Measurements from ENCODE around the gene GRIK2.
"Not testable (repeated sequence)": the region's sequence is repeated elsewhere in the genome, so short reads cannot be mapped to it uniquely, and the experiment has no call there.

Gene GRIK2

DNA sequence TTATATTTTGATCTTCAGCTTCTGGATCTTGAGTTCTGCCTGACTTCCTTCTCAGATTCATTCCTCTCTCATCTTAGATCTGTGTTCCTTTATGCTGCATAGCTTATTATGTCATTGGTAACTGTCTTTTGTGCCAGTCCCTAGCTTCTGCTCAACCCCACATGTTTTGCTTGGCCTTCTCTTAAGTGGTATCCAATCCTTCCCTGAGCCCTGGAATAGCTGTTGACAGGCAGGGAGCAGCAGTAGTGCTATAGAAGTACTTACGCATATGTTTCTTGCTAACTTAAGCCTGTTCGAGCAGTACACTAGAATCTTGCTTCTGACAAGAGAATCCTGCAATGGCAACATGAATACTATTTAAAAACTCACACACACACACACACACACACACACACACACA is 13.6 kb upstream of the GRIK2 start:
- H3K4me3 ChIP-seq (ENCODE audit: low read depth, low read length): no peak overlapping the region
- TF ChIP-seq, protein P1, sequence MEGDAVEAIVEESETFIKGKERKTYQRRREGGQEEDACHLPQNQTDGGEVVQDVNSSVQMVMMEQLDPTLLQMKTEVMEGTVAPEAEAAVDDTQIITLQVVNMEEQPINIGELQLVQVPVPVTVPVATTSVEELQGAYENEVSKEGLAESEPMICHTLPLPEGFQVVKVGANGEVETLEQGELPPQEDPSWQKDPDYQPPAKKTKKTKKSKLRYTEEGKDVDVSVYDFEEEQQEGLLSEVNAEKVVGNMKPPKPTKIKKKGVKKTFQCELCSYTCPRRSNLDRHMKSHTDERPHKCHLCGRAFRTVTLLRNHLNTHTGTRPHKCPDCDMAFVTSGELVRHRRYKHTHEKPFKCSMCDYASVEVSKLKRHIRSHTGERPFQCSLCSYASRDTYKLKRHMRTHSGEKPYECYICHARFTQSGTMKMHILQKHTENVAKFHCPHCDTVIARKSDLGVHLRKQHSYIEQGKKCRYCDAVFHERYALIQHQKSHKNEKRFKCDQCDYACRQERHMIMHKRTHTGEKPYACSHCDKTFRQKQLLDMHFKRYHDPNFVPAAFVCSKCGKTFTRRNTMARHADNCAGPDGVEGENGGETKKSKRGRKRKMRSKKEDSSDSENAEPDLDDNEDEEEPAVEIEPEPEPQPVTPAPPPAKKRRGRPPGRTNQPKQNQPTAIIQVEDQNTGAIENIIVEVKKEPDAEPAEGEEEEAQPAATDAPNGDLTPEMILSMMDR (IDR thresholded peaks at IDR 0.05; ENCODE audit: control insufficient read depth, extremely low read depth, insufficient read depth): no peak
- DNase-seq (ENCODE audit: low read depth): no peak

DNA sequence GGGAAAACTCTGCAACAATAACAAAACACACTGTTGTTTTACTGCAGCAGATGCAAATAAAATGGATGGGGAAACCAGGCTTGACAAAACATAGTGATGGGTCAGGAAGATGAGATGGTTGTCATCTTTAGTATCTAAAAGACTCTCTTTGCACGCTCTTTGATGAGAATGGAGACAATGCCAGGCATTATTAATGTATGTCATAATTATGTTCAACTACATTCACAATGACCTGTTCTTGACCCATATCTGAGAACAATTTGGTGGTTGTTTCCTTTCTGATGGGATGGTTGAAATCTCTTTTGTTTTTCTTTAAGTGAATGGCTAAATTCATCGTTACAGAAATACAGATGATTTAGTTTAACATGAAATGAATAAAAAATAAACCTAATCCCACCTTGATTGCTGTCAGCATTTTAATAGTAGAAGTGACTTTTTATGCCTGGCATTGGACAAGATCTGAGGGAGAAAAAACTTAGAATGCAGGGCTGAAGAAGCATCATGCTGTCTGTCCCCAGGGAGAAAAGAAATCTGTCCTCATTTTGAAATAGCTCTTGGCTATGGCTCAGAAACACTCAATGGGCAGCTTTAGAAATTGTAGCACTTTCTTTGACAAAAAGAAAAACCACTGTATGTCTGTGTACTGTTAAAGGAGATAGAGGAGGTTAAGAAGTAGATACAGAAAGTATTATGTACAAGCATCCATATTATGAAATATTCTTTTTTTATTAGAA is 12.4 kb upstream of the GRIK2 start:
- TF ChIP-seq, protein P1 (IDR thresholded peaks at IDR 0.05; ENCODE audit: control insufficient read depth, extremely low read depth, insufficient read depth): no peak
- no peak for DNase-seq (ENCODE audit: low read depth)
- H3K4me3 ChIP-seq (ENCODE audit: low read depth, low read length): no peak overlapping the region

DNA sequence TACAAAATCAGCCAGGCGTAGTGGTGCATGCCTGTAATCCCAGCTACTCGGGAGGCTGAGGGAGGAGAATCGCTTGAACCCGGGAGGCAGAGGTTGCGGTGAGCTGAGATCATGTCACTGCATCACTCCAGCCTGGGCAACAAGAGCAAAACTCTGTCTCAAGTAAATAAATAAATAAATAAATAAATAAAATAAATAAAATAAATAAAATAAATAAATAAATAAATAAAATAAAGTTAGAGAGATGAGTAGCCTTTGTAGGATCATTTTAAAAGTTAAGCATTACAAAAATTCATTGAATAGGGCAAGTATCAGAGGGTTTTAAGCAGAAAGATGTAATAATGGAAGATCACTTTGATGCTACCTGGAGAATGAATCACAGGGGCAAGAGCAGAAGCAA is 9.8 kb upstream of the GRIK2 start:
- not testable (repeated sequence) for DNase-seq (ENCODE audit: low read depth); H3K4me3 ChIP-seq (ENCODE audit: low read depth, low read length)

DNA sequence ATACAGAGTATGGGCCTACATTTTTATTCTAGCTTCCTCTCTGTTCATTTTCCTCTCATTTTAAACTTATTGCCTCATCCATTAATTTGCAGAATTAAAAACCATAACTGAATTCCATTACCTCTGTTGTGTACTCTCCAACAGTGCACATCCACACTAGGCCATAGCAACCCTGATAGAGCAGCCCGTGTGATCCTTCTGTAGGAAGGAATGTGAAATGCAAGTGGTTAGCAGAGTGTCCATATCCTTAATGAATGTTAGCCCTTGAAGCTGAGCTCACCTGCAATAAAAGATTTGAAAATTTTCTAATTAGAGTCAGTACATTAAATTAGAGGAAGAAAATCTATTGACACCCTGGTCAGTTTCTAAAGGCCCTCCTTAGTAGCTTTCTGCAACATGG is 6.5 kb upstream of the GRIK2 start:
- TF ChIP-seq, protein P1 (IDR thresholded peaks at IDR 0.05; ENCODE audit: control insufficient read depth, extremely low read depth, insufficient read depth): 0 out of 2 replicates have a peak, but pooled peaks have one; percentile 6
- no peak for DNase-seq (ENCODE audit: low read depth)
- no peak overlapping the region for H3K4me3 ChIP-seq (ENCODE audit: low read depth, low read length)

DNA sequence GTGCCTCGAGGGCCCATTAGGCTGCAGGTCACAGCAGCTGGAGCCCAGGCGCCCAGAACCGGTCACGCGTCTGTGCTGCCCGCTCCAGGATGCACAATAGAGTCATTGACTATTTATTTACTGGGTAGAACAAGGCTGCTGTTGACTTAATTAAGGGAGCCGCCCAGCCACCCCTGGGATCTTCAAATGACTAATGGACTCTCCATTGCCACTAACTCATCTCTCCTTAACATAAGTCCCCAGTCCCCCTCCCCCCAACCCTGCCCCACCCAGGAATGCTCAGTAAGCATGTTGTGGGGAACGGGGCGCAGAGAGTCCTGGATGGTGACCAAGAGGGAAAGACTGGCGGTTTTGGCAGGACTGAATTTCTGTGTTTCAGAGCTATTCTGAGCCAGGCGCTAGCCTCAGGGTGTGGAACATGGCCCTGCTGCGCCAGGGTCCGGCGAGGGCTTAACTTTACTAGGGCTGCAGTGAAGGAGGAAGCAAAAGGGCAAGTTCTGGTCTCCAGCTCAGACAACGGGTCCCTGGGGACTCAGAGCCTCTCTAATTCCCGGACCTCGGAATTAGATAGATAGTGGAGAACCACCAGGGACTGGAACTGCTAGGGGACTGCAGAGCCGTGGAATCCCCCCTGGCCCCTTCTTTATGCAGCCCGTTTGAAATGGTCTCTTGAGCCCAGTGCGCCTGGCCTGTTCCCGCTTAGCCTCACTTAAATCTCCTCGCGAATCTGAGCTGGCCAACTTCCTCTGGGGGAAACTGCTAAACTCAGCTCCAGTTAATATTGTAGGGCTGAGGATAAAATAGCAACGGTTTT is 1.5 kb upstream of the GRIK2 start:
- TF ChIP-seq, protein P1 (IDR thresholded peaks at IDR 0.05; ENCODE audit: control insufficient read depth, extremely low read depth, insufficient read depth): no peak
- DNase-seq (ENCODE audit: low read depth): no peak
- no peak overlapping the region for H3K4me3 ChIP-seq (ENCODE audit: low read depth, low read length)

DNA sequence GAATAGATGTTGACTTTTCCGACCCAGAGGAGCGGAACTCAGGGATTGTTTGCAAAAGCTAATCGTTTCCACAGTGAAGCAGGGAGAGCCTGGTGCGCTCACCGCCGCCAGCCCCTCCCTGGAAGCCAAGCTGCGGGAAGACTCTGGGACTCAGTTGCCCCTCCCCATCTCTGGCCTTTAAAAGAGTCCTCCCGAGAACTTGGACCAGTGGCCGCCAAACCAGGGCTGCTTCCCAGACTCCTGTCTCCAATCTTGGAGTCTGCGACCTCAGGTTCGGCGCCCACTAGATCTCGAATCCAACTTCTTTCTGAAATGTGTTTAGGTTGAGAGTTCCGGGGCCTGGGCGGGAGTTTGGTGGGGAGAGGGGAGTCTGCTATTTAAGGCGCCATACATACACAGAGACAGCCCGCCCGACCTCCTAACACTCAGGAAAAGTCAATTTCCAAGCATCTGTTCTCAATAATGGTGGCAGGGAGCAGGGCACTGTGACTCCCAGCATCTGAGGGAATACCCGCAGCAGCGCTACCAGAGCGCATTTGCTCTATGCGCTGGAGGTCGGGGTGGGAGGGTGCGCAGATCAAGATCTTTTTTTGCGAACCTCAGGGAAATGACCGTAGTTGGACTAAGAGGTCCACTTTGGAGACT is 800 bp upstream of the GRIK2 start:
- no peak for DNase-seq (ENCODE audit: low read depth)
- TF ChIP-seq, protein P1 (IDR thresholded peaks at IDR 0.05; ENCODE audit: control insufficient read depth, extremely low read depth, insufficient read depth): no peak
- H3K4me3 ChIP-seq (ENCODE audit: low read depth, low read length): no peak overlapping the region; the same call in 1 of the 2 replicates

DNA sequence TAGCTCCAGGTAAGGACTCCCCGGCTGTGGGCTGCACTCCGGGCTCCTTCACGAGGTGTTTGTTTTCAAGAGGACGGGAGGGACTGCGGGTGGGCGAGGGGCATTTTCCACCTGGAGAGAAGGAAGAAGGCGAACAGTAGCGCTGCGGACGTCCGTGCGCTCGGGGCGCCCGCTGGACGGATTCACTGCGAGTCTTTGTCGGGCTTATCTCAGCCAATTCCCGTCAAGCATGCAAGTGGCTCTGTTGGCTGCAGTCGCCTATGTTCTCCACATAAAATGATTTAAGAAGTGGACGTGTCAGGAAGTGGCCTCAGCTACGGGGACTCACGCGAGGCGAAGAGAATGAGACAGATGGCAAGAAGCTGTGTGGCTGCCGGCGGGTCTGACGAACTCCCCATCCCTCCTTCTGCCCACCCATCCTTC is 332 bp downstream of the GRIK2 start:
- peak overlapping the region; percentile 54 for H3K4me3 ChIP-seq (ENCODE audit: low read depth, low read length)
- no peak for DNase-seq (ENCODE audit: low read depth)
- TF ChIP-seq, protein P1 (IDR thresholded peaks at IDR 0.05; ENCODE audit: control insufficient read depth, extremely low read depth, insufficient read depth): no peak

All from LNCaP clone FGC (cell line).